ENCODE data around the gene NME9.
"Not testable (repeated sequence)": the region's sequence is repeated elsewhere in the genome, so short reads cannot be mapped to it uniquely, and the experiment has no call there.

NME9 gene

GRCh38 chr3:138329127-138329983 lies at the start of gene NME9:
TSS of gene NME9 (minus strand) at chr3:138329851. CDS start at chr3:138329335, 516 bp downstream.
- FAIRE-seq, result no peak

- FAIRE-seq, result no peak
Observed at GRCh38 chr3:138378990-138379389, 49.3 kb upstream of the NME9 start.

- no peak for FAIRE-seq
Observed at GRCh38 chr3:138378331-138378730, 48.7 kb upstream of the NME9 start.

- no peak for FAIRE-seq
Observed at GRCh38 chr3:138377804-138378203, 48.2 kb upstream of the NME9 start.

- not testable (repeated sequence) for FAIRE-seq
Observed at GRCh38 chr3:138377212-138377611, 47.6 kb upstream of the NME9 start.

- FAIRE-seq, result no peak
Observed at GRCh38 chr3:138376663-138377062, 47.0 kb upstream of the NME9 start.

GRCh38 chr3:138375447-138375846 lies 45.8 kb upstream of the NME9 start:
- no peak for FAIRE-seq

- no peak for FAIRE-seq
Observed at GRCh38 chr3:138374573-138375134, 45.0 kb upstream of the NME9 start.

GRCh38 chr3:138373736-138374094 lies 44.1 kb upstream of the NME9 start:
- no peak for FAIRE-seq

GRCh38 chr3:138373087-138373735 lies 43.6 kb upstream of the NME9 start:
- no peak for FAIRE-seq

- FAIRE-seq, result no peak
Observed at GRCh38 chr3:138371070-138371965, 41.7 kb upstream of the NME9 start.

GRCh38 chr3:138370321-138370720 lies 40.7 kb upstream of the NME9 start:
- FAIRE-seq, result no peak

GRCh38 chr3:138369151-138369900 lies 39.7 kb upstream of the NME9 start:
- no peak for FAIRE-seq

- no peak for FAIRE-seq
Observed at GRCh38 chr3:138367911-138368310, 38.3 kb upstream of the NME9 start.

GRCh38 chr3:138367326-138367850 lies 37.7 kb upstream of the NME9 start:
- FAIRE-seq, result no peak

GRCh38 chr3:138366006-138366759 lies 36.5 kb upstream of the NME9 start:
- no peak for FAIRE-seq

GRCh38 chr3:138365253-138365555 lies 35.6 kb upstream of the NME9 start:
- no peak for FAIRE-seq

- FAIRE-seq, result no peak
Observed at GRCh38 chr3:138364356-138365252, 35.0 kb upstream of the NME9 start.

- no peak for FAIRE-seq
Observed at GRCh38 chr3:138363322-138363721, 33.7 kb upstream of the NME9 start.

GRCh38 chr3:138362538-138362937 lies 32.9 kb upstream of the NME9 start:
- no peak for FAIRE-seq
